Middle frontal gyrus (tissue), 1 donor: ENCODE data around the gene SLC24A3.

Experiments
- DNase-seq: peaks from one replicate; pipeline ENCODE4 v3.0.0-alpha.2; 2015; ENCODE audit warnings: low spot score; ENCODE audit errors: extremely low spot score

Gene SLC24A3

DNA sequence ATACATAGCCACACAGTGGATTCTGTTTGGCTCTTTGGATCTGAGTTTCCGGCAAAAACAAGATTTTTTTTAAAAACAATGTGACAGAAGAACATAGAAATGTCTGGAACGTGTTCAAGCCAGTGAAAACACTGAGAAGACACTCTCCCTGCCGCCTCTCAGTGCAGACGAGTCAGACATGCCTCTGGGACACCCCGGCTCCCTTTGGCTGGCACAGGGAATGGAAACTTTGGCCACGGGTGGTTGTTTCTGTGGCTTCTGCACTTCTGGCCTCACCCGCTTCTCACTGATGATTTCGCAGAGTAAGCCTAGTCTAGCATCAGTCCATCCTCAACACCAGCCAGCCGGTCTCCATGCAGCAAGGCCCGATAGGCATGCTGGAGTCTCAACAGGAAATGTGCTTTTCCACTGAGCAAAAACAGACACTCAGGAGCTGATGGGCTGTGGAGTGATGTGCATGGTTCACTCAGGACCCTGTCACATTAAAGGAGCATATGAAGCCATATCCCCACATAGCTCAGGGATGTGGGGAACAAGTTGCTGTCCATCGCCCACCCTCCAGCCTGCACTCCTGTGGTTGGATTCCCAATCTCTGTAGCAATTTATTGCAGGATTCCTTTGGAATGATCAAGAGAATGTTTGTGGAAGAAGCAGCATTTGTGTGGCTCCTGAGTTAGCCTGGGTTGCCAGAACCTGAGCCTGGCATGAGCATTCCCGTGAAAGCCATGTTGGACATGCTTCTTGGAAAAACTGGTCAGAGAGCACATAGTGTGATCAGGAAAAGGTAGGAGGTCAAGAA, 283.7 kb downstream of the SLC24A3 start:
- no peak for DNase-seq

DNA sequence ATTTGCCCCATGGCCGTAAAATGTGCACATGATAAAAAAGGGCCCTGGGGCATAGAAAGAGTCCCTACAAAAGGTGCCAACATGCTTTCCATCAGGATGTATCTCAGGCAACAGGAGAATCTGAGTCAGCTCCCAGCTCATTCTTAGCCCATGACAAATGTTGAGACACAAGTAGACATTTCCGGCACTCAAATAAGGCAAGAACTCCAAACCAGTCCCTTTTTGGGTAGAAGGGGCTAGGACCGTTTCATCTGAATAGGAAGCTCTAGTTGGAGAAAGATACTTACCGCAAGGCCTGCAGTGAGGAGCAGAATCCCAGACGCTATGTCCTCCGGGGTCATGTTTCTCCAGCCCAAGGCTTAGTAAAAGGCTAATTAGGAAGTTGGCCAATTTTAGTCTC, 284.6 kb downstream of the SLC24A3 start:
- DNase-seq: no peak

DNA sequence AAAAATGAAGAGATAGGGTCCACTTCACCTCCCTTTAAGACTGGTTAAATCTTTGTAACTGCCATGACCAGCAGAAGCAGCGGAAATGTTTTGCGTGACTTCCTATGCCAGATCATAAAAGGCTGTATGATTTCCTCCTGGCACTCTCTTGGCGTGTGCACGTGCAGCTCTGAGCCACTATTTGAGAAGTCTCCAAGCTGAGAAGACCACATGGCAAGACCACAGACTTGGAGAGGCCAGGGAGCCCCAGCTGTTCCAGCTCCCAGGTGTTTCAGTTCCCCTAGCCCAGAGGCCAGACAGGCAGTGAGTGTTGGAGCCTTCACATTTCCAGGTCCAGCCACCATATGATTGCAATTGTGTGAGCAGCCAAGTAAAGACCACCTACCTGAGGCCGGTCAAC, 286.3 kb downstream of the SLC24A3 start:
- no peak for DNase-seq

DNA sequence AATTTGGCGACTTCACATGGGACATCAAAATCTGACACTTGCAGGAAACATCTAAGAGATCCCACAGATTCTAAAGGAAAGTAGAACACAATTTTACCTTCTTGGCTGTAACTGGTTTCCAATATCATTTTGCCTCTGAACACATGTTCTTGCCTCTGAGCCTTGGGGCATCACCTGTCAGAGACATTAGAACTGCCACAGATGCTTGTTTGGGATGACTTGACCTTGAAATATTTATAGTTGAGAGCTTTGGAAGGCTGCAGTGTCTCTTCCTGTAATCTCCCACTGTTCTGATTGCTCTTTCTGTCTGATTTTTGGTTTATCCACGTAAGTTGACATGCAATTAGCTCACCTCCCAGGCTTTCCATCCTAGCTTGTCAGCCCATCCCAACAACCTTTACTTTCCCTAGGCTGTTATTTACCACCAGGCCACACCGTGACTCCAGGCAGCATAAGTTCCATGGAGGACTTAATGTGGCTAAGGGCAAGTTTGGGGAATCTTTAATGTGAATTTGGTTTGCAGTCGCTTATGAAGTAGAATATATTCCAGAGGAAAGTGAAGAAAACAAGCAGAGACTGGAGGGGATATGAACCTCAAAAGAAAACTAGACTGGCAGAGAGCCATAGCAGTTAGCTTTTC, 289.2 kb downstream of the SLC24A3 start:
- DNase-seq: no peak

DNA sequence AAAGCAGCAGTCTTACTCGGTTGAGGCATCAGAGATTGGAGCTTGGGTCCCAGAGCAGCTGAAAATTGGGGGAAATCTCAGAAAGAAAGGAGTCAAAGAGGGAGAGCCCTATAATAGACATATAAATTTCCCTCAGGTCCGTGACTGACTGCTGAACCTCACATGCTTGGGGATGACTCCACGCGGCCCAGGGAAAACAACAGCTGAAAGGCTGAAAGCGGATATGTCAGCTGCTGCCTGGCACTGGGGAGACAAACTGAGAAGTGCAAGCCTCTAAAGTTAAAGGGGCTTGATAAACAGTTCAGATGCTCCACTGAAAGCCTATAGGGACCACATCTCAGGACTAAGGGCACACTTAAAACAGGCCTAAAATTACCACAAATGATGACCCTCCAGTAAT, 289.7 kb downstream of the SLC24A3 start:
- DNase-seq: no peak

DNA sequence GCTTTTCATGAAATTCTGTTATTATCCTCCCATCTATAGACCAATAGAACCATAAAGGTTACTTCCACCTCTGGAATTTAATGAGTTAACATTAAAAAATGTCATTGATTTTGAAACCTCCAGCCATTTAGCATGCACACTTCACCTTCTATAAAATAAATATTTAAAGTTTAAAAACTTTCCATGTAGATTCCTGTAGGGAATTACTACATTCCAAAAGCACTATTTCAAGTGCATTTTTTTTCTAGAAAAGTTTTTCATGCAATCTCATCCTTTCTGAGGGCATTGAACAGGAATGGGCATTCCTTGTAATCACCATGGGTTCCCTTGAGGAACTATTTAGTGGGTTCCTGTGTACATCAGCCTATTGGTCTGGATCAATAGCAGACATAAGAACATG, 291.8 kb downstream of the SLC24A3 start:
- DNase-seq: no peak

DNA sequence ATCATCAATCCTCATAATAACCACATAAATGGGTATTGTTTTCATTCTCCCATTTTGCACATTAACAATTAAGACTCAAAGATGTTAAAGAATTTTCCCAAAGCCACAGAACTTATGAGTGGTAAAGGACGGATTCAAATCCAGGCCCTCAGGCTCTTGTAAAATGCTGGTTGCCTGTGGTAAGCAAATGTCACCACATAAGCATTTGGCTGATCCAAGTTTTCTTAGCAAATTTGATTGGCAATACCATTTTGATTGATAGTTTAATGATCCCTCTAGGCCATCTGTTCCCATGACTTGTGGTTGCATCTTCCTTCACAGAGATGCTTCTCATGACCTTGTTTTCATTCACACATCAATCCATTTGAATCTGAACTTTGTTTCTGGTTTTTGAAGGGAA, 293.6 kb downstream of the SLC24A3 start:
- no peak for DNase-seq

DNA sequence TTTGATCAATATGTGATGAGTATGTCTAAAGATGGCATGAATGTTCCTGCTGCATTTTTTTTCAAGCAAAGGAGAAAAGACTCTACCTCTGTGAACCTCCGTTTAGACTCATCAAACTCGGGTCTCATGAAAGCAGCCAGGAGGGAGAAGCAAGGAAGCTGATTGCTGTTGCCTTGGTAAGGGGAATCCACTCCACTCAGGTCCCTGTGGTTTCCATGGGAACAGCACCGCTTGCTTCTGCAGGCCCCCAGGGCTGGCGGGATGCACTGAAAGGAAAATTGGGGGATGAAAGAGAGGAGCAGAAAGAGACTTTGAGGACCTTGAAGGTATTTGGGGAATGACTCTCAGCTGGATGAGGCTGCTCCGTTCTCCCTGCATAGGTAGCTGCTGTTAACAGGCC, 296.0 kb downstream of the SLC24A3 start:
- no peak for DNase-seq

DNA sequence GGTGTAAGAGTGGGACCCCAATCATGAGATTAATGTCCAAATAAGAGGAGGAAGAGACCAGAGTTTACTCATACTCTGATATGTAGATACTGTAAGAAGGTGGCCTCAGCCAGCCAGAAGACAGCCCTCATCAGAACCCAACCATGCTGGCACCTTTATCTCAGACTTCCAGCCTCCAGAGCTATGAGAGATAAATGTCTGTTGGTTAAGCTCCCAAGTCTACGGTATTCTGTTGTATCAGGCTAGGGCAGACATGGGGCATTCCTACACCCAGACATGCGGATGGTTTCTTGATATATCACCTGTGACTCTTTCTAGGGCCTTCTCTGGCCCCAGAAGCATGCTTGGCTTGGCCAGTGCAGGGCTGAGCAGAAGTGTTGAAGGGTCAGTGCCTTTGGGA, 298.2 kb downstream of the SLC24A3 start:
- DNase-seq: no peak

DNA sequence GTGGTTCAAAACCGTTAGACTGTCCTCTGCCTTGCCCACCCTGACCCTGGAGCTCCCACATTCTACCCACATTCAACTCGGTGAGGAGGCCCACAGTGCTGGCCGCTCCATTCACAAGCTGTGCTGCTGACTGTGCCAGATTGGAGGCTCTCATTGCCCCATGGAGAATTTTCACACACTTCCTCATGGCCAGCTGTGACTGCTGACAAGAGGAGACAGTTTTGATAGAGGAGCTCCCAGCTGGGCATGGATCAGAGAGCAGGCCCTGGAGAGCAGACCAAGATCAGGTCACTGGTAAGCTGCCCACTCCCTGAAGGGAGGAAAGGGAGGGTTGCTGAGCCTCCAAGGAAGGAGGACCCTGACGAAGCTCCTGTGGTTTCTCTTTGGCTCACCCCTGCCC, 299.5 kb downstream of the SLC24A3 start:
- DNase-seq: no peak

DNA sequence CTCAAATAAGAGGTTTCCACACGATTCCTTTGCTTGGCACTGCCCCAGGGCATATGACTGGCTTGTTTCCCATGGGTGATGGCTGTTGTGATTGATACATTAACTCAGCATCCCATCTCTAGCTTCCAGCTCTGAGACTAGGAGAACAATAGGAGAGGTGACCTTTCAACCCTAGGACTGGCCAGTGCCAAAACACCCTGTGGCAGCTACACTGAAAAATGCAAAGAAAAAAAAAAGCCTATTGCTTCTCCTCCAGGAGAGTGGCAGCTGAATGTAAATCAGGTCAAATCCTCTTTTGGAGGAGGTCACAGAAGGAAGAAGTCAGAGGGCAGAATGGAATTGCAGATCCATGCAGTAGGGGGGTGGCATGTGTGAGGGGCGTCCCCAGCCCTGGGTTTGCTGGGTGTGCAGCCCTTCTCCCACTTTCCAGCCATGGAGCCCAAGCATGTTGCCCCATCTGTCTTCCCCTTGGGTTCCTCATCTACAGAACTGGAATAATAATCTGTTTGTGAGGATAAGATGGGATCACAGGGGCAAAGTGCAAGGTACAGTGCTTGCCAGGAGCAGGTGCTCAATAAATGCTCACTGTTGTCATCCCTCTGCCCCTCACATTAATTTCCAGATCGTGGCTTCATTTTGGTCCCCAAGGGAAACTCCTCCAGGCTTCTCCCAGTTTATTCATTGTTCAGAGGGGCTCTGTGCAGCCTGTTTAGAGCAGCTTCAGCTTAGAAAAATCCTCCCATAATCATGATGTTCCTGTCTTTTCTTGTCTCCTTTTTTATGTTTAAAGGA, 300.6 kb downstream of the SLC24A3 start:
- DNase-seq: no peak

DNA sequence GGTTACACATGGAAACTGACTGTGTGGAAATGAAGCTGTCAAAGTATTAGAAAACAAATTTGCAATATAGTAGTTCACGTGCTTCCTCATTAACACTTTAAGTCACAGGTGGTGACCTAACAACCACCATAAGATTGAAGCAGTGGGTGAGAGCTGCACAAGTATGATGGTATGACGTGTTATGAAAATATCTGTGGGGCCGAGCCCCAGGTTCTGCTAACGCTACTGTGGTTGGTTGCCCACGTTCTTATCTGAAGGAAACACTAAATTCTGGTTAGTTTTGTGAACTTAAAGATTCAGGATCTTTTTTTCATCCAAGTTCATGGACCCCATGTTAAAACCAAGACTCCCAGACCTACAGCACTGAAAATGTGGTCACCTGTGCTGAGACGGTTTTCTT, 302.6 kb downstream of the SLC24A3 start:
- no peak for DNase-seq

DNA sequence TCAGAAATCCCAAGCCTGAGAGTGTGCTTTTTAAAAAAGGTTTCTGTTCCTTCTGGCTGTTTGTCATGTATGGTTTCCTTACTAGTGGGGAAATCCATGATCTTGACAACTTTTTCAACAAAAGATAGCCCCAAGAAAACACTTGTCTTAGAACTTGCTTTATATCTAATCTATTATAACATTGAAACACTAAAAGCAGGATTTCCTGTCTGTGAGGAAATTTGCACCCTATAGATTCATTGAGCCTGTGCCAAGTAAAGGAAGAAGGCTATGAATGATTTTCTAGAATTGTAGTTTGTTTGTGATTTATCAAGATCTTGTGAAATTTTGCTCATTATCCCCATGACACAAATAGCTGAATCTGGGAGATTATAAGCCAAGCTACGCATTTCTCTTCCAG, 307.0 kb downstream of the SLC24A3 start:
- no peak for DNase-seq

DNA sequence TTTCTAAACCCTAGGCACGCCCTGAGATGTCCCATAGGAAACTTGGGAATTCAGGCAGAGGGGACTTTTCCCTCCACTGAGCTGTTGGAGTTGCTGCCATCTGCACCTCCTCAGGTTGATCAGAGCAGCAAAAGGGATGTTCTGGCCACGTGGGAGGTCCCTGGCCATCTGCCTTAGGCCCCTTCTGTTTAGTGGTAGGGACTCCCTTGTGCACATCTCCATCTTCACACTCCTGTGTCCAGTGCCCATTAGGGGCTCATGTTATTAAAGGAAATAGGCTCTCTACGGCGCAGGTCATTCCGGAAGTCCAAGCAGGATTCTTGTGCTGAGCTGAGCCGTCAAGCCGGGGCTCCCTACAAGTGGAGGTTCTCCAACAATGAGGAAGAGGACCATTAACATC, 307.8 kb downstream of the SLC24A3 start:
- DNase-seq: no peak

DNA sequence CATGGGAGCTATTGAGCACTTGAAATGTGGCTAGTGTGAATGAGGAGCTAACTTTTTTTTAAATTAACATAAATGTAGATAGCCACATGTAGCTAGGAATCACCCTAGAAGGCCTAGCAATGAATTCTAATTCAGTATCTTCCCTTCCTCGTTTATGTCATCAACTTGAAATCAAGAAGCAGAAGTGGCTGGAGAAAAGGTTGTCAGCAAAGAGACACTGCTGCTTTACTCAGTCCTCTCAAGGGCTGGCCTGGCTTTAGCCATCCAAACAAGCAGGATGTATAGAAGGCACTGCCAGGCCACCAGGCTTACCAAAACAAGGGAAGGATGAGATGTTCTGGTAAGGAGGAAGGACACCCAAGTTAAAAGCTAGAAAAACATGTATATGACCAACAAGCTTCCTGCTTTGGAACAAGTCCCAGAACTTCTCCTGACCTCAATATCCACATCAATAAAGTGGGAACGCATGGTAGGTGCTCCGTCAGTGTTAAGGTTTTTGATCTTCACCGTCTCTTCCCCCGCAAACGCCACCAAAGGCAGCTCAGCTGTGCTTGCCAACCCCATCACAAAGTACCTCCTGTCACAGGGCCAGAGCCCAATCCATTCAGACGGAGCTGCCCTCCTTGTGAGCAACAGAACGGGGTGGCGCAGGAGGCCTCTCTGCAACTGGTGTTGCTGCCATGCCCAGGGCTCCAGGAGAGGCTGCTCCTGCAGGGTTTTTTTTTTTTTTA, 309.8 kb downstream of the SLC24A3 start:
- no peak for DNase-seq

DNA sequence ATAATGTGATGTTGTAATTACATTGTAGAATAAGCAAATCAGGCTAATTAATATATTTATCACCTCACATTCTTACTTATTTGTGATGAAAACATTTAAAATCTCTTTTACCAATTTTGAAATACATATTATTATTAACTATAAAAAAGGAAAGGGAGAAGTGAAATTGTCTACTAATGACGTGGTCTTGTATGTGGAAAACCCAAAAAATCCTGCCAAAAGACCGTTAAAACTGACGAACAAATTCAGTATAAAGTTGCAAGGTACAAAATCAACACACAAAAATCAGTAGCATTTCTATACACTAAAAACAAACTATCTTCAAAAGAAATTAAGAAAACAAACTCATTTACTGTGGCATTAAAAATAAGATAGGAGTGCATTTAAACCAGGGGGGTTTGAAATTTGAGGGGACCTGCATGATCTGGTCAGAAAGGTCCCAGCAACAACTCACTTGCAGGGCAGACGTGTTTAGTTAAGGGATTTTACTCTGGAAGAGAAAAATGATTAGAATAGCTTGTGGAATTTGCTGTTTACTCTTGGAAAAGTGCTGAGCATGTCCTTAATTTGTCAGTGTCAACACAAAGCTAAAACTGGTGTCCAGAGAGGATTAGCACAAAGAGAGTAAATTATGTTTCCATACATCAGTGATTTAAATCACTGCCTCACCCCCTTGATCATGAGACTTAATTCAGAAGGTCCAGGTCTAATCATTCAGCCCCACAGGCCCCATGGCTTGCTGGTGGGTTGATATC, 310.6 kb downstream of the SLC24A3 start:
- DNase-seq: no peak

DNA sequence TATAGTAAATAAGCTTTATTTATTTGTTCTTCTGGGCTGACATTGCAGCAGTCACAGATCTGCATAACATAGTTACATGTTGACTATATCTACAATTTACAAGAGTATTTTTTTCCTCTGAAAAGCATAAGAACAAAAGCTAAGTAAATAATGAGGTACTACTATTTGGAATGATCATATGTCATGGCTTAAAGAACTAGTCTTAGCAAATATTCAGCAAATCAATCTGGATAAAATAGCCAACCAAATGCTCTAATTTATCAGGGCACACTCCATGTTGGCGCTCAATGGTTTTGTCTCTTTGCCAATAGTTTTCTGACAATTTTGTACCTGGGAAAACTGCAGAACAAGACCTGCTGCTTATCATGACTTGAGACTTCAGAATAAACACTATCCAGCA, 312.2 kb downstream of the SLC24A3 start:
- DNase-seq: no peak

DNA sequence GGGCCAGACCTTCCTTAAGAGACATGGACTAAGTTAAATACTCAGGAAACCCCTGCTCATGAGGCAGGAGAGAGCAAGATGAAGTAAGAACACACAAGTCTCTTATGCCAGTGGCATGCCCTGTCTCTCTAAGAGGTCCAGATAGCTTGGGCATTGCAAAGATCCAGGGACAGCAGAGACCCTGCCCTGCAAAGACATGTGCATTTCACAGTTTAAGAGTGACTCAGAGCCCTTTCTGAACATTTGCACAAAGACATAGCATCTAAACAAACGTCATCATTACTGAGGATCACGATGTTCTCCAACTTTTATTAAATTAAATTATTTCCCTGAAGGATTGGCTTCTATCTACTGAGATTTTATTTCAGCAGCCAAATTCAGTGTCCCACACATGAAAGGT, 315.1 kb downstream of the SLC24A3 start:
- no peak for DNase-seq

DNA sequence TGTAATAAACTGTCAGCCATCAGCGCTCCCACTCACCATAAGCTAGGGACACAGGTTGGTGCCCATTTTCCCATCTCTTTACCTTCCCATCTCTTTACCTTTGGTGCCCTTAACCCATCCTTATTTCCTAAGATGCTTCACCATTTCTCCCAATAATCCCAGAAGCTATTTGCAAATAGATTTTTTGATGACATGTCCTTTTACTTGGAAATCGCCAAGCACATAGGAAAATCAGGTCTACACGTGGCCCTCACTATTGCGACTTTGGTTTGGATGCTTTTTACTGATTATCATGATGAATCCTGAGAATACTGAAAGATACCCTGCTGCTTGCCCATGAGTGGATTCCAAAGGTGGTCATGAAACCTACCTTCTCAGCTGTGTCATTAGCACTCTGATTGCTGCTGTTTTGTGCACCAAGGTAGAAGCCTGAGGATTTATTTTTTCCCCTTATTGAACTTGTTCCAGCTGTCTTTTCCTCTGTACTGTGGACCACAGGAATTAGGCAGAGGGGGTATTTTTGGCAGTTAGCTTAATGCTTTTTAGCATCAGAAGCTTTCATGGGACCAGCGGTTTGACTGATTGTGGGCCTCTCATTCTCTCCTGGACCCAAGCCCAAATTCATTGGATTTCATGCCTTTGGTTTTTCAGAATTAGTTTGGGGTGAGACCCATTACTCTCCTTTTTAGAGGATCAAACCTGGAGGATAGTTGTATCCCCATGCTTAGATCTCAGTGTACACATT, 316.0 kb downstream of the SLC24A3 start:
- DNase-seq: no peak

DNA sequence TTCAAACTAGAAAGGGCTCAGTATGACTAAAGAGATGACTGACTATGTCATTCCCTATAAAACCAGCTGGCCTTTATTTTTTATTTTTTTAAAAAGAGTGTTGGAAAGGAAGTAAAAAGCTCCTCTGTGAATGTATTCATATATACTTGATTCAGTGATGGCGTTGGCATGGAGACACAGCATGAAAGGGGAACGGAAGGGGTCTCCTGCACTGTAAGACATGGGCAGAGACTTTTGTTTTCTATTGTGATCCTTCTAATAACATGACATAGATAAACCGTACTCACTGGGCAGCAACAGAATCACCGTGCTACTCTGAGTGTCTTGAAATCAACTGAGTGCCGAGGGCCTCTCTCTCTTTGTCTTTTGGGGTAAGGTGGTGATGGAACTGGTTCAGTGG, 317.6 kb downstream of the SLC24A3 start:
- DNase-seq: no peak
